Glutamatergic neuron (in vitro differentiated cells): ENCODE results near the gene ALPP. TPM values are rescaled to one million over a fixed set of nuclear protein-coding genes. Genes with fewer than 3 reads are reported as not detected.
"Not testable (repeated sequence)": the region's sequence is repeated elsewhere in the genome, so short reads cannot be mapped to it uniquely, and the experiment has no call there.

Experiments used
- DNase-seq: peaks from one replicate; pipeline ENCODE4 v3.0.0; 2022
- H3K27ac Mint-ChIP-seq: one replicate; pipeline ENCODE4 v1.8.0; 2020; ENCODE audit warnings: mild to moderate bottlenecking, mixed read lengths, inconsistent platforms; ENCODE audit not compliant: unreplicated experiment
- H3K27me3 Mint-ChIP-seq: one replicate; pipeline ENCODE4 v1.8.0; 2020; ENCODE audit warnings: mild to moderate bottlenecking, moderate library complexity, mixed read lengths, inconsistent platforms; ENCODE audit not compliant: unreplicated experiment
- H3K36me3 Mint-ChIP-seq: one replicate; pipeline ENCODE4 v1.8.0; 2020; ENCODE audit warnings: mild to moderate bottlenecking, mixed read lengths, inconsistent platforms; ENCODE audit not compliant: unreplicated experiment
- H3K4me1 Mint-ChIP-seq: one replicate; pipeline ENCODE4 v1.8.0; 2020; ENCODE audit warnings: mild to moderate bottlenecking, low read depth, mixed read lengths, inconsistent platforms; ENCODE audit not compliant: unreplicated experiment
- H3K4me3 Mint-ChIP-seq: one replicate; pipeline ENCODE4 v1.8.0; 2020; ENCODE audit warnings: mild to moderate bottlenecking, mixed read lengths, inconsistent platforms; ENCODE audit not compliant: unreplicated experiment
- H3K9me3 Mint-ChIP-seq: one replicate; pipeline ENCODE4 v1.8.0; 2020; ENCODE audit warnings: mild to moderate bottlenecking, moderate library complexity, mixed read lengths, inconsistent platforms; ENCODE audit not compliant: unreplicated experiment
- CTCF ChIP-seq: fragments of 200-600 bp; sonication (generic); IDR thresholded peaks from one replicate; pipeline ENCODE4 v1.5.0; 2021; ENCODE audit not compliant: partially characterized antibody, unreplicated experiment
- total RNA-seq: library from RNA; stranded (reverse); fragmentation: NEBNext Ultra II Directional; extraction: Animal tissue kit (Norgen Biotek cat#: 25700); gene quantifications from one replicate; pipeline ENCODE4 v1.2.1, GENCODE V29; 2021; ENCODE audit not compliant: unreplicated experiment

Gene ALPP
- total RNA-seq, 1 donor from 2014 or later: 0.34 TPM

- peaks cover 5% of the 10 kb centered on the region for H3K9me3 Mint-ChIP-seq
- H3K27ac Mint-ChIP-seq: no peak overlapping the region
- H3K27me3 Mint-ChIP-seq: peaks cover 18% of the 10 kb centered on the region
- H3K36me3 Mint-ChIP-seq: peaks cover 6% of the 10 kb centered on the region
- TF ChIP-seq CTCF: no peak
- no peak for DNase-seq
- no peak overlapping the region for H3K4me3 Mint-ChIP-seq
- H3K4me1 Mint-ChIP-seq: peaks cover 2% of the 10 kb centered on the region
Observed at GRCh38 chr2:232421189-232421785, 42.7 kb downstream of the ALPP start.

- H3K9me3 Mint-ChIP-seq: peaks cover 5% of the 10 kb centered on the region
- peaks cover 2% of the 10 kb centered on the region for H3K4me1 Mint-ChIP-seq
- H3K36me3 Mint-ChIP-seq: peaks cover 6% of the 10 kb centered on the region
- no peak for DNase-seq
- H3K27me3 Mint-ChIP-seq: peaks cover 18% of the 10 kb centered on the region
- no peak for TF ChIP-seq CTCF
- H3K4me3 Mint-ChIP-seq: no peak overlapping the region
- no peak overlapping the region for H3K27ac Mint-ChIP-seq
Observed at GRCh38 chr2:232422051-232422450, 43.5 kb downstream of the ALPP start.

GRCh38 chr2:232422996-232423395 lies 44.4 kb downstream of the ALPP start:
- H3K27me3 Mint-ChIP-seq: peaks cover 18% of the 10 kb centered on the region
- not testable (repeated sequence) for H3K9me3 Mint-ChIP-seq, H3K4me3 Mint-ChIP-seq, DNase-seq, H3K4me1 Mint-ChIP-seq, H3K27ac Mint-ChIP-seq, H3K36me3 Mint-ChIP-seq

- not testable (repeated sequence) for H3K27ac Mint-ChIP-seq, DNase-seq, H3K4me1 Mint-ChIP-seq, H3K36me3 Mint-ChIP-seq, H3K9me3 Mint-ChIP-seq, H3K4me3 Mint-ChIP-seq
- peaks cover 18% of the 10 kb centered on the region for H3K27me3 Mint-ChIP-seq
Observed at GRCh38 chr2:232423407-232423806, 44.9 kb downstream of the ALPP start.

- DNase-seq: no peak
- Mint-ChIP-seq H3K4me3 (no peak overlapping the region), H3K9me3 (no peaks in the 10 kb centered on the region), H3K27ac (no peak overlapping the region), H3K36me3 (no peaks in the 10 kb centered on the region), H3K4me1 (no peaks in the 10 kb centered on the region), H3K27me3 (peaks cover 5% of the 10 kb centered on the region)
- no peak for TF ChIP-seq CTCF
Observed at GRCh38 chr2:232431705-232432590, 53.4 kb downstream of the ALPP start.

Other genes with a start within 250 kb of the ALPP start
- gene ALPG, start 28.1 kb downstream of the ALPP start, total RNA-seq: 2.4 TPM
- not detected for gene ALPI, start 77.4 kb downstream of the ALPP start, total RNA-seq
- 2.3 TPM for gene ECEL1, start 109.1 kb downstream of the ALPP start, total RNA-seq
- not detected for gene PRSS56, start 141.6 kb downstream of the ALPP start, total RNA-seq
- gene CHRND, start 147.4 kb downstream of the ALPP start, total RNA-seq: 2.2 TPM
- gene CHRNG, start 160.9 kb downstream of the ALPP start, total RNA-seq: 3.5 TPM
- 12.3 TPM for gene TIGD1, start 171.8 kb downstream of the ALPP start, total RNA-seq
- gene EIF4E2, start 171.9 kb downstream of the ALPP start, total RNA-seq: 82.9 TPM